GM19351 (cell line): ENCODE data around the gene LRRC71.

Experiments
- ATAC-seq: cut with Tn5 transposase; IDR thresholded peaks from one replicate; pipeline ENCODE4 v1.9.1; 2021; ENCODE audit warnings: mild to moderate bottlenecking, moderate library complexity; ENCODE audit not compliant: unreplicated experiment

The LRRC71 gene

GRCh38 chr1:156892190-156893047 lies 28.0 kb upstream of the LRRC71 start:
- ATAC-seq, result no peak

- no peak for ATAC-seq
Observed at GRCh38 chr1:156893048-156893953, 27.1 kb upstream of the LRRC71 start, which contains the start of gene PEAR1. Gene PEAR1, plus strand, starts transcription at chr1:156893718. Its CDS starts 10,209 bp downstream, at chr1:156903927.

GRCh38 chr1:156894001-156894400 lies 26.4 kb upstream of the LRRC71 start:
- ATAC-seq, result no peak

- ATAC-seq, result no peak
Observed at GRCh38 chr1:156894711-156895454, 25.5 kb upstream of the LRRC71 start.

GRCh38 chr1:156895455-156895812 lies 25.0 kb upstream of the LRRC71 start:
- ATAC-seq, result no peak

GRCh38 chr1:156895927-156896326 lies 24.5 kb upstream of the LRRC71 start:
- ATAC-seq, result no peak

- ATAC-seq, result no peak
Observed at GRCh38 chr1:156896490-156897033, 23.9 kb upstream of the LRRC71 start.

- ATAC-seq, result no peak
Observed at GRCh38 chr1:156897078-156897825, 23.2 kb upstream of the LRRC71 start.

GRCh38 chr1:156898161-156898566 lies 22.3 kb upstream of the LRRC71 start:
- no peak for ATAC-seq

GRCh38 chr1:156898971-156899664 lies 21.3 kb upstream of the LRRC71 start:
- no peak for ATAC-seq

- no peak for ATAC-seq
Observed at GRCh38 chr1:156899956-156900718, 20.3 kb upstream of the LRRC71 start.

- no peak for ATAC-seq
Observed at GRCh38 chr1:156900896-156901589, 19.4 kb upstream of the LRRC71 start.

- no peak for ATAC-seq
Observed at GRCh38 chr1:156901590-156901900, 18.9 kb upstream of the LRRC71 start.

- no peak for ATAC-seq
Observed at GRCh38 chr1:156901966-156902915, 18.2 kb upstream of the LRRC71 start.

GRCh38 chr1:156903328-156904091 lies 16.9 kb upstream of the LRRC71 start:
- ATAC-seq, result no peak

- ATAC-seq, result no peak
Observed at GRCh38 chr1:156904187-156904959, 16.1 kb upstream of the LRRC71 start.
